Measurements from ENCODE around the gene GIGYF2.

GIGYF2 gene

GRCh38 chr2:232908695-232909094, 211.6 kb downstream of the GIGYF2 start:
- no peak for TF ChIP-seq CTCF (IDR thresholded peaks at IDR 0.05; ENCODE audit: borderline replicate concordance, control extremely low read depth, extremely low read depth, insufficient read depth, missing control alignments)
- in situ Hi-C loops (cut with MboI; ENCODE audit: low sequenced_read_pairs, unreplicated experiment), result no loop called here
- DNase-seq (ENCODE audit: low spot score), result no peak

Data from GM13976 (cell line).